ENCODE measurements around the gene CNNM2.

The CNNM2 gene

GRCh38 chr10:103139803-103140202, 221.7 kb downstream of the CNNM2 start:
- H3F3A ChIP-seq (ENCODE audit: insufficient read depth), result no peaks in the 10 kb centered on the region
- no peak overlapping the region for H3K4me3 ChIP-seq (ENCODE audit: insufficient read depth, low read length, poor library complexity, severe bottlenecking)
- no peaks in the 10 kb centered on the region for H3K9me2 ChIP-seq (replicated peaks; ENCODE audit: insufficient read depth, low read length)
- no peak overlapping the region for H3K9ac ChIP-seq (ENCODE audit: low read length)
- H3K36me3 ChIP-seq (ENCODE audit: low read length), result peaks cover 10% of the 10 kb centered on the region; the same call in 1 of the 2 replicates
- peaks cover 3% of the 10 kb centered on the region; the same call in 1 of the 2 replicates for H3K79me2 ChIP-seq (ENCODE audit: insufficient read depth, low read length)
- TF ChIP-seq CTCF (IDR thresholded peaks at IDR 0.05; ENCODE audit: insufficient read depth, low read length, poor library complexity, severe bottlenecking) (no peak), EZH2phosphoT487 (conservative IDR thresholded peaks at IDR 0.05; ENCODE audit: low read length) (no peak)
- no peak overlapping the region for H3K27ac ChIP-seq (ENCODE audit: low read depth, low read length)
- no peaks in the 10 kb centered on the region for H3K27me3 ChIP-seq (ENCODE audit: low read length)
- no peak overlapping the region for H3K4me2 ChIP-seq (ENCODE audit: low read depth, low read length, poor library complexity, severe bottlenecking)
- H3K9me3 ChIP-seq (ENCODE audit: insufficient read depth, low read length), result no peaks in the 10 kb centered on the region
- no peaks in the 10 kb centered on the region for H4K20me1 ChIP-seq (ENCODE audit: low read depth, low read length)
- no peak overlapping the region for H2AFZ ChIP-seq (ENCODE audit: low read depth, low read length, severe bottlenecking)

Data from SU-DHL-6 (cell line).